CD8-positive, alpha-beta memory T cell (primary cell): Measurements from ENCODE around the gene MRPL49. TPM values are rescaled to one million over a fixed set of nuclear protein-coding genes. Genes with fewer than 3 reads are reported as not detected.

Experiments used
- CTCF ChIA-PET: fragments of 350-600 bp; sonication (Branson Sonifier 250); formaldehyde crosslinking; loops from one replicate; lab custom pipeline; 2021; ENCODE audit warnings: antibody characterized with exemption; lab: Charles Lee
- POLR2A ChIA-PET: fragments of 350-600 bp; sonication (Branson Sonifier 250); formaldehyde crosslinking; loops from one replicate; lab custom pipeline; 2021; ENCODE audit warnings: antibody characterized with exemption; lab: Charles Lee
- DNase-seq, 5 donors: peaks; one replicate each; pipeline versions ENCODE4 v3.0.0 to v3.0.0-alpha.2; 2020 to 2022; ENCODE audit warnings: mixed read lengths in 1 of 5
- H3K27ac ChIP-seq: one replicate; pipeline ENCODE4 v1.7.0; 2013; ENCODE audit warnings: low read depth, mild to moderate bottlenecking, low read length, moderate library complexity
- H3K27me3 ChIP-seq: 2 replicates; pipeline ENCODE4 v1.7.0; 2013; ENCODE audit warnings: low read length, mild to moderate bottlenecking; ENCODE audit not compliant: insufficient read depth, poor library complexity, severe bottlenecking
- H3K36me3 ChIP-seq: 2 replicates; pipeline ENCODE4 v1.7.0; 2013; ENCODE audit warnings: mild to moderate bottlenecking, low read length, moderate library complexity; ENCODE audit not compliant: insufficient read depth
- H3K4me1 ChIP-seq: 2 replicates; pipeline ENCODE4 v1.7.0; 2013; ENCODE audit warnings: mild to moderate bottlenecking, low read length, moderate library complexity; ENCODE audit not compliant: insufficient read depth
- H3K4me3 ChIP-seq: 2 replicates; pipeline ENCODE4 v1.7.0; 2013; ENCODE audit warnings: mild to moderate bottlenecking, low read length
- H3K9me3 ChIP-seq: 2 replicates; pipeline ENCODE4 v1.7.0; 2013; ENCODE audit warnings: mild to moderate bottlenecking, low read length
- H3K27ac Mint-ChIP-seq, 8 donors: one replicate each; pipeline ENCODE4 v1.8.0; 2020 to 2021; ENCODE audit warnings: mixed read lengths in 8 of 8, mild to moderate bottlenecking in 6 of 8, inconsistent platforms in 3 of 8, moderate library complexity in 3 of 8
- H3K27me3 Mint-ChIP-seq, 2 donors: one replicate each; pipeline ENCODE4 v1.8.0; 2020 to 2021; ENCODE audit warnings: mixed read lengths in 2 of 2, mild to moderate bottlenecking in 1 of 2, moderate library complexity in 1 of 2
- H3K36me3 Mint-ChIP-seq, 3 donors: one replicate each; pipeline ENCODE4 v1.8.0; 2020 to 2021; ENCODE audit warnings: mixed read lengths in 3 of 3, inconsistent platforms in 1 of 3, mild to moderate bottlenecking in 1 of 3
- H3K4me1 Mint-ChIP-seq, 3 donors: one replicate each; pipeline ENCODE4 v1.8.0; 2020 to 2021; ENCODE audit warnings: mixed read lengths in 3 of 3, inconsistent platforms in 1 of 3, mild to moderate bottlenecking in 1 of 3
- H3K4me3 Mint-ChIP-seq, 7 donors: one replicate each; pipeline ENCODE4 v1.8.0; 2020 to 2021; ENCODE audit warnings: mixed read lengths in 7 of 7, mild to moderate bottlenecking in 6 of 7, moderate library complexity in 4 of 7, inconsistent platforms in 2 of 7
- H3K9me3 Mint-ChIP-seq, 5 donors: one replicate each; pipeline ENCODE4 v1.8.0; 2020 to 2022; ENCODE audit warnings: mixed read lengths in 5 of 5, mild to moderate bottlenecking in 3 of 5, moderate library complexity in 2 of 5, inconsistent platforms in 1 of 5
- polyA plus RNA-seq: library from polyadenylated mRNA; unstranded; fragments of 300-500 nt; fragmentation: Illumina TruSeq; gene quantifications from one replicate; pipeline ENCODE4 v1.2.3, GENCODE V29; 2021
- total RNA-seq, 2 experiments: library from RNA; stranded (reverse); gene quantifications; one replicate each; pipeline ENCODE4 v1.2.3, GENCODE V29; 2021

The MRPL49 gene
- total and polyA plus RNA-seq, 3 experiments from 2014 or later = 81.5 to 118 (median 117) TPM

- ChIA-PET POLR2A (interaction anchor here (0.5 to 4.9 kb wide), 8 partner anchors 10 to 358 kb away, joined by 3 to 40 read pairs (median 4); partner anchors contain the start of genes ARL2, FAU, MRPL49 and VPS51), CTCF (interaction anchor here (0.7 to 6.1 kb wide), 22 partner anchors 10 to 345 kb away, joined by 3 to 104 read pairs (median 4); partner anchors contain the start of genes ARL2, CAPN1, CDC42EP2 and CDCA5)
- H3K9me3 ChIP-seq = no peaks in the 10 kb centered on the region
- Mint-ChIP-seq H3K27ac (peak overlapping the region; percentile 50 to 95 (median 86)), H3K4me1 (peaks cover 30 to 46% (median 31%) of the 10 kb centered on the region in 3 donors), H3K27me3 (peaks cover 0 to 2% of the 10 kb centered on the region in 2 donors), H3K9me3 (no peaks in the 10 kb centered on the region), H3K36me3 (peaks cover 0 to 37% (median 8%) of the 10 kb centered on the region in 3 donors), H3K4me3 (peak overlapping the region in 5 of 7 donors; percentile 29 to 84 (median 57))
- DNase-seq = peak; percentile 84 to 95 (median 92)
- H3K4me1 ChIP-seq = peaks cover 33% of the 10 kb centered on the region
- H3K27ac ChIP-seq = peak overlapping the region; percentile 15
- no peaks in the 10 kb centered on the region for H3K27me3 ChIP-seq
- H3K4me3 ChIP-seq = no peak overlapping the region
- H3K36me3 ChIP-seq = peaks cover 19% of the 10 kb centered on the region
These were observed 11.7 kb upstream of the MRPL49 start for GRCh38 chr11:65110354-65110861.

- ChIA-PET POLR2A (interaction anchor here (0.6 to 4.9 kb wide), 11 partner anchors 10 to 385 kb away, joined by 3 to 40 read pairs (median 6); partner anchors contain the start of genes ARL2, CAPN1, FAU and MRPL49), CTCF (interaction anchor here (0.7 to 6.1 kb wide), 26 partner anchors 10 to 263 kb away, joined by 3 to 104 read pairs (median 4); partner anchors contain the start of genes ARL2, CAPN1, CDC42EP2 and CDCA5)
- DNase-seq = no peak
- Histone ChIP-seq H3K4me3 (no peak overlapping the region), H3K9me3 (no peaks in the 10 kb centered on the region), H3K27me3 (no peaks in the 10 kb centered on the region), H3K4me1 (peaks cover 42% of the 10 kb centered on the region), H3K36me3 (peaks cover 17% of the 10 kb centered on the region), H3K27ac (no peak overlapping the region)
- peak overlapping the region; percentile 83 to 90 (median 87) for H3K4me3 Mint-ChIP-seq
- peak overlapping the region; percentile 67 to 93 (median 86) for H3K27ac Mint-ChIP-seq
- peaks cover 0 to 35% (median 2%) of the 10 kb centered on the region in 3 donors for H3K36me3 Mint-ChIP-seq
- peaks cover 0 to 2% of the 10 kb centered on the region in 2 donors for H3K27me3 Mint-ChIP-seq
- no peaks in the 10 kb centered on the region for H3K9me3 Mint-ChIP-seq
- H3K4me1 Mint-ChIP-seq = peaks cover 30 to 50% (median 30%) of the 10 kb centered on the region in 3 donors
These were observed 10.9 kb upstream of the MRPL49 start for GRCh38 chr11:65111159-65111743.

- no peaks in the 10 kb centered on the region for H3K27me3 ChIP-seq
- peak within 1 kb of the TSS; percentile 81 for H3K4me3 ChIP-seq
- Mint-ChIP-seq H3K4me3 (peak within 1 kb of the TSS; percentile 83 to 90 (median 87)), H3K9me3 (no peaks in the 10 kb centered on the region), H3K36me3 (peaks cover 0 to 33% (median 0%) of the 10 kb centered on the region in 3 donors), H3K27ac (peak within 1 kb of the TSS; percentile 67 to 94 (median 86)), H3K27me3 (peaks cover 0 to 2% of the 10 kb centered on the region in 2 donors), H3K4me1 (peaks cover 30 to 57% (median 30%) of the 10 kb centered on the region in 3 donors)
- H3K27ac ChIP-seq = peak within 1 kb of the TSS; percentile 65
- H3K36me3 ChIP-seq = peaks cover 17% of the 10 kb centered on the region
- H3K4me1 ChIP-seq = peaks cover 49% of the 10 kb centered on the region
- ChIA-PET CTCF (interaction anchor here (0.7 to 6.1 kb wide), 18 partner anchors 9 to 264 kb away, joined by 3 to 104 read pairs (median 5); partner anchors contain the start of genes ARL2, CAPN1, CDC42EP2 and CDCA5), POLR2A (interaction anchor here (0.6 to 4.9 kb wide), 12 partner anchors 10 to 385 kb away, joined by 3 to 40 read pairs (median 6); partner anchors contain the start of genes ARL2, CAPN1, FAU and MRPL49)
- no peaks in the 10 kb centered on the region for H3K9me3 ChIP-seq
- peak; percentile 89 to 96 (median 94) for DNase-seq
These were observed 10.2 kb upstream of the MRPL49 start, which contains the start of gene TM7SF2 for GRCh38 chr11:65111744-65112545. TM7SF2 (plus strand) TSS chr11:65111872; CDS start chr11:65112016, 144 bp downstream.

- Mint-ChIP-seq H3K36me3 (peaks cover under 1 to 30% (median under 1%) of the 10 kb centered on the region in 3 donors), H3K9me3 (no peaks in the 10 kb centered on the region), H3K4me3 (peak overlapping the region; percentile 83 to 90 (median 87)), H3K27me3 (peaks cover 0 to 2% of the 10 kb centered on the region in 2 donors), H3K27ac (peak overlapping the region; percentile 24 to 87 (median 77)), H3K4me1 (peaks cover 34 to 63% (median 35%) of the 10 kb centered on the region in 3 donors)
- CTCF ChIA-PET = interaction anchor here (0.7 to 6.1 kb wide), 14 partner anchors 8 to 217 kb away, joined by 3 to 104 read pairs (median 5); partner anchors contain the start of genes ARL2, CAPN1, FAU and MRPL49
- POLR2A ChIA-PET = interaction anchor here (0.7 to 4.9 kb wide), 6 partner anchors 9 to 254 kb away, joined by 3 to 40 read pairs (median 8); partner anchors contain the start of genes FAU, MRPL49, SYVN1 and VPS51
- H3K9me3 ChIP-seq = no peaks in the 10 kb centered on the region
- peak; percentile 65 to 83 (median 71) for DNase-seq
- peak overlapping the region; percentile 81 for H3K4me3 ChIP-seq
- H3K4me1 ChIP-seq = peaks cover 49% of the 10 kb centered on the region
- H3K27ac ChIP-seq = peak overlapping the region; percentile 65
- H3K36me3 ChIP-seq = peaks cover 17% of the 10 kb centered on the region
- no peaks in the 10 kb centered on the region for H3K27me3 ChIP-seq
These were observed 9.4 kb upstream of the MRPL49 start for GRCh38 chr11:65112546-65113360.

GRCh38 chr11:65113361-65113756 is 8.8 kb upstream of the MRPL49 start:
- Histone ChIP-seq H3K27me3 (no peaks in the 10 kb centered on the region), H3K27ac (peak overlapping the region; percentile 65), H3K4me3 (peak overlapping the region; percentile 81), H3K4me1 (peaks cover 49% of the 10 kb centered on the region), H3K36me3 (peaks cover 17% of the 10 kb centered on the region), H3K9me3 (no peaks in the 10 kb centered on the region)
- DNase-seq = no peak
- peaks cover 2 to 34% (median 3%) of the 10 kb centered on the region in 3 donors for H3K36me3 Mint-ChIP-seq
- POLR2A ChIA-PET = interaction anchor here (0.7 to 4.9 kb wide), 3 partner anchors 8 to 254 kb away, joined by 3 to 40 read pairs (median 9); partner anchors contain the start of genes FAU, MRPL49 and VPS51
- peak overlapping the region; percentile 83 to 90 (median 87) for H3K4me3 Mint-ChIP-seq
- H3K4me1 Mint-ChIP-seq = peaks cover 37 to 67% (median 37%) of the 10 kb centered on the region in 3 donors
- peaks cover 0 to 3% of the 10 kb centered on the region in 2 donors for H3K27me3 Mint-ChIP-seq
- CTCF ChIA-PET = interaction anchor here (0.7 to 6.1 kb wide), 9 partner anchors 7 to 216 kb away, joined by 3 to 104 read pairs (median 5); partner anchors contain the start of genes ARL2, CAPN1, FAU and MRPL49
- H3K9me3 Mint-ChIP-seq = no peaks in the 10 kb centered on the region
- peak overlapping the region; percentile 29 to 87 (median 77) for H3K27ac Mint-ChIP-seq

- POLR2A ChIA-PET = interaction anchor here (0.5 to 4.9 kb wide), 4 partner anchors 8 to 390 kb away, joined by 3 to 40 read pairs (median 8); partner anchors contain the start of genes FAU, MRPL49 and VPS51
- H3K27ac ChIP-seq = no peak overlapping the region
- H3K36me3 Mint-ChIP-seq = peaks cover 2 to 37% (median 3%) of the 10 kb centered on the region in 3 donors
- CTCF ChIA-PET = interaction anchor here (1.3 to 6.1 kb wide), 3 partner anchors 15 to 216 kb away, joined by 3 to 104 read pairs (median 4); partner anchors contain the start of genes ARL2 and VPS51
- no peak overlapping the region for H3K4me3 ChIP-seq
- H3K4me1 Mint-ChIP-seq = peaks cover 42 to 72% (median 42%) of the 10 kb centered on the region in 3 donors
- no peaks in the 10 kb centered on the region for H3K9me3 Mint-ChIP-seq
- peaks cover 49% of the 10 kb centered on the region for H3K4me1 ChIP-seq
- no peaks in the 10 kb centered on the region for H3K9me3 ChIP-seq
- DNase-seq = no peak
- H3K27me3 ChIP-seq = no peaks in the 10 kb centered on the region
- peaks cover 0 to 3% of the 10 kb centered on the region in 2 donors for H3K27me3 Mint-ChIP-seq
- H3K36me3 ChIP-seq = peaks cover 19% of the 10 kb centered on the region
- peak overlapping the region; percentile 83 to 90 (median 87) for H3K4me3 Mint-ChIP-seq
- H3K27ac Mint-ChIP-seq = peak overlapping the region in 6 of 8 donors; percentile 29 to 93 (median 70)
These were observed 8.3 kb upstream of the MRPL49 start for GRCh38 chr11:65113839-65114238.
